GM13977 (cell line): Measurements from ENCODE around the gene INPP5F.

Experiments used
- DNase-seq: peaks from one replicate; pipeline ENCODE4 v3.0.0; 2012; ENCODE audit warnings: low spot score
- CTCF ChIP-seq: IDR thresholded peaks from 2 replicates; pipeline ENCODE4 v1.5.1; 2012; ENCODE audit warnings: mild to moderate bottlenecking, control low read depth; ENCODE audit not compliant: insufficient read depth; ENCODE audit errors: extremely low read depth, missing control alignments
- in situ Hi-C: fragments of 300-500 bp; cut with MboI; formaldehyde crosslinking; loops from one replicate; pipeline ENCODE4 v1.12.0; 2022; ENCODE audit warnings: low sequenced_read_pairs, low pct_unique_long_range_greater_than_20kb, mixed read lengths, inconsistent platforms; ENCODE audit not compliant: unreplicated experiment

The INPP5F gene

GRCh38 chr10:119753309-119753708 lies 27.5 kb downstream of the INPP5F start:
- in situ Hi-C loops = loop anchor here (25.0 kb wide), 1 partner anchor 584 kb away; no protein-coding TSS in a partner anchor
- no peak for TF ChIP-seq CTCF
- DNase-seq = no peak

GRCh38 chr10:119754085-119754484 lies 28.2 kb downstream of the INPP5F start:
- TF ChIP-seq CTCF = no peak
- in situ Hi-C loops = loop anchor here (25.0 kb wide), 1 partner anchor 583 kb away; no protein-coding TSS in a partner anchor
- no peak for DNase-seq

- in situ Hi-C loops = loop anchor here (25.0 kb wide), 1 partner anchor 582 kb away; no protein-coding TSS in a partner anchor
- TF ChIP-seq CTCF = no peak
- DNase-seq = no peak
Observed at GRCh38 chr10:119754936-119755335, 29.1 kb downstream of the INPP5F start.

GRCh38 chr10:119755446-119755845 lies 29.6 kb downstream of the INPP5F start:
- no peak for DNase-seq
- in situ Hi-C loops = loop anchor here (25.0 kb wide), 1 partner anchor 582 kb away; no protein-coding TSS in a partner anchor
- no peak for TF ChIP-seq CTCF

GRCh38 chr10:119758448-119759195 lies 32.8 kb downstream of the INPP5F start:
- in situ Hi-C loops = loop anchor here (25.0 kb wide), 1 partner anchor 579 kb away; no protein-coding TSS in a partner anchor
- no peak for TF ChIP-seq CTCF
- no peak for DNase-seq

- in situ Hi-C loops = loop anchor here (25.0 kb wide), 1 partner anchor 577 kb away; no protein-coding TSS in a partner anchor
- DNase-seq = no peak
- TF ChIP-seq CTCF = no peak
Observed at GRCh38 chr10:119759832-119760231, 34.0 kb downstream of the INPP5F start.
